ENCODE data around the gene CENPB.

GRCh38 chr20:3777716-3778629, 8.6 kb downstream of the CENPB start:
- TF ChIP-seq CTCF (IDR thresholded peaks at IDR 0.05; ENCODE audit: insufficient read depth, low read length) (no peak), POLR2AphosphoS5 (IDR thresholded peaks at IDR 0.05; ENCODE audit: low read depth) (no peak), REST (IDR thresholded peaks at IDR 0.05; ENCODE audit: insufficient replicate concordance, low read depth) (no peak), SPI1 (IDR thresholded peaks at IDR 0.05; ENCODE audit: borderline replicate concordance, low read depth) (no peak)

Measured in HL-60 (cell line).